HG02884 (cell line): Measurements from ENCODE around the gene PROCA1.
"Not testable (repeated sequence)": the region's sequence is repeated elsewhere in the genome, so short reads cannot be mapped to it uniquely, and the experiment has no call there.

Source experiments
- ATAC-seq: cut with Tn5 transposase; IDR thresholded peaks from one replicate; pipeline ENCODE4 v1.9.1; 2021; ENCODE audit warnings: mild to moderate bottlenecking, moderate library complexity; ENCODE audit not compliant: unreplicated experiment

The PROCA1 gene

GRCh38 chr17:28686296-28686695 is 25.4 kb downstream of the PROCA1 start:
- ATAC-seq, result no peak

GRCh38 chr17:28685366-28685765 is 26.3 kb downstream of the PROCA1 start:
- no peak for ATAC-seq

GRCh38 chr17:28684963-28685362 is 26.7 kb downstream of the PROCA1 start:
- no peak for ATAC-seq

- no peak for ATAC-seq
Measured at GRCh38 chr17:28682655-28683054, 29.0 kb downstream of the PROCA1 start.

- no peak for ATAC-seq
Measured at GRCh38 chr17:28675980-28676379, 35.7 kb downstream of the PROCA1 start.

- no peak for ATAC-seq
Measured at GRCh38 chr17:28675490-28675889, 36.2 kb downstream of the PROCA1 start.

GRCh38 chr17:28669918-28670317 is 41.8 kb downstream of the PROCA1 start:
- ATAC-seq, result no peak

GRCh38 chr17:28667870-28668269 is 43.8 kb downstream of the PROCA1 start:
- ATAC-seq, result no peak

GRCh38 chr17:28665994-28666393 is 45.7 kb downstream of the PROCA1 start:
- ATAC-seq, result no peak

GRCh38 chr17:28663723-28664122 is 48.0 kb downstream of the PROCA1 start:
- no peak for ATAC-seq

GRCh38 chr17:28662527-28662829 is 49.2 kb downstream of the PROCA1 start:
- ATAC-seq, result no peak

- ATAC-seq, result peak; percentile 77
Measured at GRCh38 chr17:28661635-28662526, 49.8 kb downstream of the PROCA1 start, which contains the start of the genes SDF2 and SUPT6H. TSS of gene SDF2 (minus strand) at chr17:28661906. CDS start at chr17:28661876, 30 bp downstream. TSS of gene SUPT6H (plus strand) at chr17:28662205. CDS start at chr17:28673402, 11,197 bp downstream.

GRCh38 chr17:28659497-28659881 is 52.2 kb downstream of the PROCA1 start:
- ATAC-seq, result not testable (repeated sequence)

GRCh38 chr17:28658766-28659496 is 52.8 kb downstream of the PROCA1 start:
- ATAC-seq, result not testable (repeated sequence)

GRCh38 chr17:28658342-28658741 is 53.3 kb downstream of the PROCA1 start:
- ATAC-seq, result not testable (repeated sequence)

- no peak for ATAC-seq
Measured at GRCh38 chr17:28657756-28658155, 53.9 kb downstream of the PROCA1 start.

GRCh38 chr17:28655160-28655559 is 56.5 kb downstream of the PROCA1 start:
- ATAC-seq, result no peak
